Activated naive CD4-positive, alpha-beta T cell treated with anti-CD3 and anti-CD28 coated beads, Interleukin-2, amount 10 ng/mL, durations not matched to agents 5 hours and 36 hours (primary cell): Measurements from ENCODE around the gene AQP11. TPM values are rescaled to one million over a fixed set of nuclear protein-coding genes. Genes with fewer than 3 reads are reported as not detected.

Experiments used
- total RNA-seq, 2 experiments: library from RNA; stranded (reverse); gene quantifications; one replicate each; pipeline ENCODE4 v1.2.3, GENCODE V29; 2021

AQP11 gene
- under 1 TPM; 0.31 to 0.33 TPM for total RNA-seq

GRCh38 chr11:77589521-77590193 lies at the start of gene AQP11:
TSS of gene AQP11 (plus strand) at chr11:77589953. CDS start at chr11:77589993, 40 bp downstream.

DNA sequence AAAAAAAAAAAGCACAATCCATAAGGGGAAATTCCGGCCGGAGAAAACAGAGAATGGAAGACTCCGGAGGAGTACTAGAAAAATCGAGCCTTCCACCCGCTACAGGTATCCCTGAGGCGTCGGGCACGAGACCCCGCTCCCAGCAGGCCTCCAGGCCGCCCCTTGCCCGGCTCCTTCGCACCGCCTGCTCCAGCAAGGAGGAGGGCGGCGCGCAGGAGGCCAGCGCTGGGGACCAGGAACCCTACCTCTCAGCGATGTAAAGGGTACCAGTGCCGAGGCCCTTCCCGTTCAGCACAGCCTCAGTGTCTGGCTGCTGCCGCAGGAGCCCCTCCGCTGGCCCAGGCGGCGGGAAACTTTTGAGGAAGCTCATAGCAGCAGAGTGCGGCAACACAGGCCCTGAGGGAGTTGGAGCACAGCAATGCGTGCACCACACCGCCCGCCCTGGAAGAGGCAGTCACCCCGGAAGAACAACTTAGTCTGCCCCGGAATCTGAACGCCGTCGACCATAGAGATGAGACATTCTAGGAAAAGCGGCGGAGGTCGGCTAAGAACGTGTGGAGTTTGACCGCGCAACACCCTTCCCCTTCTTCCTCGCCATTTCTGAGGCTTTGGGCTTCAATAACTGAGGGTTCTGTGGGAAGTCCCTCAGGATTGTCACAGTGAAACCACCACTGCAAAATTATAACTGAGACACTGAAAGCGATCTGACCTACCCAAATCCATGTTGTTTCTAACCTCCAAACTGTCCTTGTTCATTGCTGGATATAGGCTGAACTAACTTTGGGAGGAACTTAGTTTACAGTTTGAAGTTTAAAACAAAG lies 47.8 kb downstream of the AQP11 start, which contains the start of gene CLNS1A:
Gene CLNS1A, minus strand, starts transcription at position 450 of the 821 bp plus-strand sequence. Its CDS starts 80 bp downstream, at position 370.

Other genes with a start within 250 kb of the AQP11 start
- 10 to 100 TPM; 63.2 to 65.1 TPM for gene PAK1, start 115.9 kb upstream of the AQP11 start, total RNA-seq
- gene CLNS1A, start 47.8 kb downstream of the AQP11 start, total RNA-seq = 100 to 1,000 TPM; 109 to 112 TPM
- gene RSF1, start 230.8 kb downstream of the AQP11 start, total RNA-seq = 10 to 100 TPM; 55.7 to 62.8 TPM
- 10 to 100 TPM; 12.3 to 12.4 TPM for gene AAMDC, start 231.2 kb downstream of the AQP11 start, total RNA-seq